IMR-90 (cell line): ENCODE data around the gene OR8D1. TPM values are rescaled to one million over a fixed set of nuclear protein-coding genes. Genes with fewer than 3 reads are reported as not detected.

Source experiments
- ATAC-seq: fragments of 200-7000 bp; cut with Tn5 transposase; 2 replicates; pipeline ENCODE4 v1.9.1; 2020; ENCODE audit warnings: low read depth, mild to moderate bottlenecking, moderate library complexity
- BruUV-seq: library from RNA; stranded (reverse); fragments of 400-500 nt; replicated peaks from 2 replicates; lab custom pipeline; 2021; lab: Mats Ljungman, UMichigan
- CTCF ChIA-PET: fragments of 300-600 bp; formaldehyde crosslinking; extraction: SDS; loops from one replicate; lab custom pipeline; 2021; ENCODE audit warnings: antibody characterized with exemption; lab: Yijun Ruan, JAX
- POLR2A ChIA-PET: fragments of 300-600 bp; sonication (Branson Sonifier 250); formaldehyde crosslinking; loops from one replicate; lab custom pipeline; 2022; ENCODE audit warnings: antibody characterized with exemption; ENCODE audit not compliant: unreplicated experiment; lab: Charles Lee
- DNase-seq: peaks from one replicate; pipeline ENCODE4 v3.0.0; 2013
- H2AFZ ChIP-seq: replicated peaks from 2 replicates; pipeline ENCODE3; 2013; ENCODE audit warnings: low read length, mild to moderate bottlenecking; ENCODE audit not compliant: poor library complexity
- H2AK5ac ChIP-seq: 2 replicates; pipeline ENCODE4 v1.6.1; 2013; ENCODE audit warnings: low read depth, low read length, inconsistent platforms
- H2AK9ac ChIP-seq: replicated peaks from 2 replicates; pipeline ENCODE3; 2013; ENCODE audit warnings: mild to moderate bottlenecking, low read depth, low read length, moderate library complexity; ENCODE audit not compliant: poor library complexity
- H2BK120ac ChIP-seq: 2 replicates; pipeline ENCODE4 v1.6.1; 2013; ENCODE audit warnings: low read depth, low read length, inconsistent platforms
- H2BK15ac ChIP-seq: 3 replicates; pipeline ENCODE4 v1.6.1; 2013; ENCODE audit warnings: low read depth, low read length, inconsistent platforms
- H2BK20ac ChIP-seq: 2 replicates; pipeline ENCODE4 v1.6.1; 2013; ENCODE audit warnings: low read depth, mild to moderate bottlenecking, inconsistent platforms, low read length, moderate library complexity
- H2BK5ac ChIP-seq: 2 replicates; pipeline ENCODE4 v1.6.1; 2013; ENCODE audit warnings: mild to moderate bottlenecking, low read depth, low read length, inconsistent platforms; ENCODE audit not compliant: poor library complexity, severe bottlenecking
- H3K14ac ChIP-seq: replicated peaks from 2 replicates; pipeline ENCODE4 v1.6.1; 2013; ENCODE audit warnings: low read depth, low read length, inconsistent platforms
- H3K18ac ChIP-seq: 2 replicates; pipeline ENCODE4 v1.6.1; 2013; ENCODE audit warnings: low read depth, low read length, control low read depth
- H3K23ac ChIP-seq: 2 replicates; pipeline ENCODE4 v1.6.1; 2013; ENCODE audit warnings: low read depth, low read length, inconsistent platforms
- H3K27ac ChIP-seq: 2 replicates; pipeline ENCODE4 v1.5.1; 2013; ENCODE audit warnings: mild to moderate bottlenecking, control low read depth, low read length; ENCODE audit not compliant: insufficient read depth
- H3K27me3 ChIP-seq: 2 replicates; pipeline ENCODE4 v1.6.1; 2013; ENCODE audit warnings: low read length; ENCODE audit not compliant: control insufficient read depth, insufficient read depth
- H3K36me3 ChIP-seq: 2 replicates; pipeline ENCODE4 v1.6.1; 2013; ENCODE audit warnings: low read length, mixed read lengths; ENCODE audit not compliant: control insufficient read depth, insufficient read depth
- H3K4ac ChIP-seq: 2 replicates; pipeline ENCODE4 v1.6.1; 2013; ENCODE audit warnings: low read depth, low read length, inconsistent platforms
- H3K4me1 ChIP-seq: 2 replicates; pipeline ENCODE4 v1.6.1; 2013; ENCODE audit warnings: low read length, mixed read lengths; ENCODE audit not compliant: control insufficient read depth, insufficient read depth
- H3K4me2 ChIP-seq: 2 replicates; pipeline ENCODE4 v1.6.1; 2013; ENCODE audit warnings: low read depth, mild to moderate bottlenecking, control low read depth, low read length, moderate library complexity
- H3K4me3 ChIP-seq: 2 replicates; pipeline ENCODE4 v1.5.1; 2013; ENCODE audit warnings: low read depth, mild to moderate bottlenecking, control low read depth, low read length, moderate library complexity; ENCODE audit not compliant: insufficient read depth
- H3K56ac ChIP-seq: 2 replicates; pipeline ENCODE4 v1.6.1; 2013; ENCODE audit warnings: low read length, inconsistent platforms; ENCODE audit not compliant: insufficient read depth; ENCODE audit errors: extremely low read depth
- H3K79me1 ChIP-seq, 2 experiments: 2 replicates each; pipeline ENCODE4 v1.6.1; 2013; ENCODE audit warnings: low read length in 2 of 2, inconsistent platforms in 1 of 2, low read depth in 1 of 2
- H3K9ac ChIP-seq: 2 replicates; pipeline ENCODE4 v1.6.1; 2013; ENCODE audit warnings: low read depth, low read length, control low read depth
- H3K9me1 ChIP-seq: 2 replicates; pipeline ENCODE4 v1.6.1; 2013; ENCODE audit warnings: low read length, inconsistent platforms; ENCODE audit not compliant: insufficient read depth
- H3K9me3 ChIP-seq: 2 replicates; pipeline ENCODE4 v1.6.1; 2013; ENCODE audit warnings: low read length; ENCODE audit not compliant: control insufficient read depth, insufficient read depth
- H4K20me1 ChIP-seq: 2 replicates; pipeline ENCODE4 v1.6.1; 2013; ENCODE audit warnings: low read length, inconsistent platforms; ENCODE audit not compliant: insufficient read depth
- H4K5ac ChIP-seq: 2 replicates; pipeline ENCODE4 v1.6.1; 2013; ENCODE audit warnings: mild to moderate bottlenecking, low read depth, low read length, control low read depth
- H4K8ac ChIP-seq, 2 experiments: 2 replicates each; pipeline ENCODE4 v1.6.1; 2013; ENCODE audit warnings: low read depth in 2 of 2, low read length in 2 of 2, control low read depth in 1 of 2, inconsistent platforms in 1 of 2
- H4K91ac ChIP-seq: 2 replicates; pipeline ENCODE4 v1.6.1; 2013; ENCODE audit warnings: low read depth, low read length, inconsistent platforms; ENCODE audit not compliant: insufficient read depth
- MAFK ChIP-seq: IDR thresholded peaks from 2 replicates; pipeline ENCODE4 v1.6.1; 2012; ENCODE audit warnings: low read depth, low read length, improper control_type of control experiment
- NFE2L2 ChIP-seq: fragments of 150-350 bp; IDR thresholded peaks from 2 replicates; pipeline ENCODE4 v1.6.1; 2016; ENCODE audit warnings: low read depth, mild to moderate bottlenecking, low read length
- WGBS, 2 experiments: methylation state at CpG; one replicate each; pipeline versions ENCODE4 v1.1.5 to v1.1.7; 2013; ENCODE audit warnings: missing lambda C conversion rate in 2 of 2; ENCODE audit not compliant: insufficient read length in 1 of 2; ENCODE audit errors: extremely low coverage in 2 of 2; 5-methylcytosine and 5-hydroxymethylcytosine counted together
- dilution Hi-C: fragments of 300-500 bp; cut with HindIII; formaldehyde crosslinking; loops from one replicate; pipeline ENCODE4 v1.14.3; 2018; ENCODE audit warnings: low sequenced_read_pairs; ENCODE audit not compliant: unreplicated experiment
- in situ Hi-C: fragments of 300-500 bp; cut with MboI; formaldehyde crosslinking; loops from 3 replicates; pipeline ENCODE4 v1.14.3; 2019; ENCODE audit warnings: low sequenced_read_pairs, inconsistent platforms, mixed read lengths
- intact Hi-C: fragments of 100-400 bp; cut with micrococcal nuclease; formaldehyde crosslinking; loops from 2 replicates; pipeline ENCODE4 v1.10.0; 2022
- polyA plus RNA-seq, 3 experiments: library from polyadenylated mRNA; depleted of rRNA; stranded (reverse); fragments of >200 nt; gene quantifications; 2 replicates each; pipeline ENCODE4 v1.2.3, GENCODE V29; 2012; ENCODE audit warnings: low replicate concordance in 1 of 3
- total RNA-seq: library from RNA; depleted of rRNA; stranded (reverse); fragments of >200 nt; gene quantifications from 2 replicates; pipeline ENCODE4 v1.2.3, GENCODE V29; 2012

The OR8D1 gene
- total and polyA plus RNA-seq, 2 of the 4 experiments (the other 2 are of a cell fraction) = not detected

- TF ChIP-seq MAFK = peak; percentile 74
- TF ChIP-seq NFE2L2 = no peak
- no peak overlapping the region for H3K56ac ChIP-seq
- no peak overlapping the region for H2BK15ac ChIP-seq
- in situ Hi-C loops = no loop called here
- H2AK5ac ChIP-seq = no peak overlapping the region
- H4K20me1 ChIP-seq = no peaks in the 10 kb centered on the region
- intact Hi-C loops = no loop called here
- no peak overlapping the region for H3K27ac ChIP-seq
- no peak overlapping the region for H3K4ac ChIP-seq
- no peak overlapping the region for H4K5ac ChIP-seq
- H3K9ac ChIP-seq = no peak overlapping the region
- CTCF ChIA-PET = interaction anchor here (0.6 to 1.2 kb wide), 2 partner anchors 140 to 262 kb away, joined by 3 to 4 read pairs; no protein-coding TSS in a partner anchor
- no peaks in the 10 kb centered on the region for H3K4me1 ChIP-seq
- H3K4me2 ChIP-seq = no peak overlapping the region
- no peak overlapping the region for H4K8ac ChIP-seq
- H3K18ac ChIP-seq = no peak overlapping the region
- dilution Hi-C loops = no loop called here
- no peak overlapping the region for H2BK5ac ChIP-seq
- H3K27me3 ChIP-seq = peaks cover 3% of the 10 kb centered on the region; the same call in 1 of the 2 replicates
- no peak overlapping the region for H2BK120ac ChIP-seq
- H2BK20ac ChIP-seq = no peak overlapping the region
- no peak overlapping the region for H4K91ac ChIP-seq
- POLR2A ChIA-PET = no interaction called here
- no peak for ATAC-seq
- H3K9me1 ChIP-seq = no peaks in the 10 kb centered on the region
- no peak overlapping the region for H2AFZ ChIP-seq
- no peak overlapping the region for H3K14ac ChIP-seq
- DNase-seq = no peak
- no peak overlapping the region for H3K4me3 ChIP-seq
- WGBS, 2 experiments = no CpG with 5 or more reads among the region's 3 CpGs
- no TSS peak for BruUV-seq
- no peaks in the 10 kb centered on the region for H3K79me1 ChIP-seq
- H2AK9ac ChIP-seq = no peak overlapping the region
- no peak overlapping the region for H3K23ac ChIP-seq
- H3K9me3 ChIP-seq = no peaks in the 10 kb centered on the region
- H3K36me3 ChIP-seq = no peaks in the 10 kb centered on the region
Measured at GRCh38 chr11:124331873-124332272, 18.1 kb upstream of the OR8D1 start.
